MM.1S (cell line): ENCODE data around the gene HNF4A.

Source experiments
- DNase-seq: peaks from one replicate; pipeline ENCODE4 v3.0.0-alpha.2; 2015
- H2AFZ ChIP-seq: fragments of 300-600 bp; sonication (generic); 2 replicates; pipeline ENCODE4 v1.6.0; 2016; ENCODE audit warnings: antibody characterized with exemption, low read length
- H3F3A ChIP-seq: fragments of 300-600 bp; sonication (generic); 2 replicates; pipeline ENCODE4 v1.6.1; 2016; ENCODE audit warnings: mild to moderate bottlenecking, antibody characterized with exemption, low read length, moderate library complexity, mixed read lengths; ENCODE audit not compliant: insufficient read depth
- H3K27ac ChIP-seq: fragments of 300-600 bp; sonication (generic); 2 replicates; pipeline ENCODE4 v1.5.1; 2016; ENCODE audit warnings: mild to moderate bottlenecking, low read length
- H3K27me3 ChIP-seq: fragments of 300-600 bp; sonication (generic); replicated peaks from 2 replicates; pipeline ENCODE4 v1.6.0; 2016; ENCODE audit warnings: low read length; ENCODE audit not compliant: insufficient read depth
- H3K36me3 ChIP-seq: fragments of 300-600 bp; sonication (generic); replicated peaks from 2 replicates; pipeline ENCODE4 v1.6.1; 2016; ENCODE audit warnings: mild to moderate bottlenecking, low read length, mixed read lengths; ENCODE audit not compliant: insufficient read depth
- H3K4me1 ChIP-seq: fragments of 300-600 bp; sonication (generic); 2 replicates; pipeline ENCODE4 v1.6.1; 2016; ENCODE audit warnings: low read length, mixed read lengths
- H3K4me2 ChIP-seq: fragments of 300-600 bp; sonication (generic); 2 replicates; pipeline ENCODE4 v1.6.0; 2016; ENCODE audit warnings: low read depth, low read length
- H3K4me3 ChIP-seq: fragments of 300-600 bp; sonication (generic); 2 replicates; pipeline ENCODE4 v1.5.1; 2016; ENCODE audit warnings: low read length, mixed read lengths
- H3K79me2 ChIP-seq: fragments of 300-600 bp; sonication (generic); 2 replicates; pipeline ENCODE4 v1.6.1; 2016; ENCODE audit warnings: mixed run types, low read length, mixed read lengths
- H3K9ac ChIP-seq: fragments of 300-600 bp; sonication (generic); 2 replicates; pipeline ENCODE4 v1.6.1; 2016; ENCODE audit warnings: low read length, mixed read lengths
- H3K9me2 ChIP-seq: fragments of 300-600 bp; sonication (generic); replicated peaks from 2 replicates; pipeline ENCODE4 v1.6.1; 2016; ENCODE audit warnings: mild to moderate bottlenecking, low read length, mixed read lengths; ENCODE audit not compliant: insufficient read depth
- H3K9me3 ChIP-seq: fragments of 300-600 bp; sonication (generic); replicated peaks from 2 replicates; pipeline ENCODE4 v1.6.1; 2016; ENCODE audit warnings: mild to moderate bottlenecking, low read length, mixed read lengths; ENCODE audit not compliant: insufficient read depth
- H4K20me1 ChIP-seq: fragments of 300-600 bp; sonication (generic); 2 replicates; pipeline ENCODE4 v1.6.1; 2016; ENCODE audit warnings: mild to moderate bottlenecking, low read length, moderate library complexity, mixed read lengths; ENCODE audit not compliant: insufficient read depth
- CTCF ChIP-seq: fragments of 300-600 bp; sonication (generic); IDR thresholded peaks from 2 replicates; pipeline ENCODE4 v1.5.1; 2016; ENCODE audit warnings: antibody characterized with exemption, low read length, mixed read lengths
- EZH2 ChIP-seq: fragments of 300-600 bp; sonication (generic); optimal IDR thresholded peaks from 2 replicates; pipeline ENCODE3; 2017; ENCODE audit warnings: low read depth, mild to moderate bottlenecking, antibody characterized with exemption, low read length, mixed read lengths
- EZH2phosphoT487 ChIP-seq: fragments of 300-600 bp; sonication (generic); IDR thresholded peaks from 2 replicates; pipeline ENCODE4 v1.6.1; 2018; ENCODE audit warnings: antibody characterized with exemption, low read length

HNF4A gene

GRCh38 chr20:44401770-44402390 is 46.4 kb downstream of the HNF4A start:
- Histone ChIP-seq H2AFZ (no peak overlapping the region), H3K4me1 (no peaks in the 10 kb centered on the region), H3K4me2 (no peak overlapping the region), H3K9ac (no peak overlapping the region), H3K9me3 (no peaks in the 10 kb centered on the region), H3K9me2 (no peaks in the 10 kb centered on the region), H4K20me1 (no peaks in the 10 kb centered on the region), H3K36me3 (no peaks in the 10 kb centered on the region), H3K4me3 (no peak overlapping the region), H3K79me2 (no peaks in the 10 kb centered on the region), H3F3A (no peaks in the 10 kb centered on the region), H3K27me3 (no peaks in the 10 kb centered on the region), H3K27ac (no peak overlapping the region)
- TF ChIP-seq EZH2 (no peak), EZH2phosphoT487 (no peak), CTCF (no peak)
- no peak for DNase-seq

- no peak for TF ChIP-seq EZH2phosphoT487
- no peak for TF ChIP-seq CTCF
- TF ChIP-seq EZH2: no peak
- Histone ChIP-seq H3K4me2 (no peak overlapping the region), H2AFZ (no peak overlapping the region), H3K27me3 (no peaks in the 10 kb centered on the region), H3K27ac (no peak overlapping the region), H3K9me3 (no peaks in the 10 kb centered on the region), H3K4me3 (no peak overlapping the region), H3K9me2 (no peaks in the 10 kb centered on the region), H3K79me2 (no peaks in the 10 kb centered on the region), H3K36me3 (no peaks in the 10 kb centered on the region), H4K20me1 (no peaks in the 10 kb centered on the region), H3K4me1 (no peaks in the 10 kb centered on the region), H3K9ac (no peak overlapping the region), H3F3A (no peaks in the 10 kb centered on the region)
- DNase-seq: no peak
Measured at GRCh38 chr20:44402391-44403193, 47.1 kb downstream of the HNF4A start.

- TF ChIP-seq EZH2 (no peak), EZH2phosphoT487 (no peak), CTCF (no peak)
- Histone ChIP-seq H4K20me1 (no peaks in the 10 kb centered on the region), H3K27me3 (no peaks in the 10 kb centered on the region), H3K4me2 (no peak overlapping the region), H3K79me2 (no peaks in the 10 kb centered on the region), H3K27ac (no peak overlapping the region), H3K4me1 (no peaks in the 10 kb centered on the region), H3K36me3 (no peaks in the 10 kb centered on the region), H3K9me3 (no peaks in the 10 kb centered on the region), H2AFZ (no peak overlapping the region), H3K4me3 (no peak overlapping the region), H3K9me2 (no peaks in the 10 kb centered on the region), H3K9ac (no peak overlapping the region), H3F3A (no peaks in the 10 kb centered on the region)
- DNase-seq: no peak
Measured at GRCh38 chr20:44403194-44404112, 48.0 kb downstream of the HNF4A start.
